ENCODE data around the gene CWC27.

The CWC27 gene

DNA sequence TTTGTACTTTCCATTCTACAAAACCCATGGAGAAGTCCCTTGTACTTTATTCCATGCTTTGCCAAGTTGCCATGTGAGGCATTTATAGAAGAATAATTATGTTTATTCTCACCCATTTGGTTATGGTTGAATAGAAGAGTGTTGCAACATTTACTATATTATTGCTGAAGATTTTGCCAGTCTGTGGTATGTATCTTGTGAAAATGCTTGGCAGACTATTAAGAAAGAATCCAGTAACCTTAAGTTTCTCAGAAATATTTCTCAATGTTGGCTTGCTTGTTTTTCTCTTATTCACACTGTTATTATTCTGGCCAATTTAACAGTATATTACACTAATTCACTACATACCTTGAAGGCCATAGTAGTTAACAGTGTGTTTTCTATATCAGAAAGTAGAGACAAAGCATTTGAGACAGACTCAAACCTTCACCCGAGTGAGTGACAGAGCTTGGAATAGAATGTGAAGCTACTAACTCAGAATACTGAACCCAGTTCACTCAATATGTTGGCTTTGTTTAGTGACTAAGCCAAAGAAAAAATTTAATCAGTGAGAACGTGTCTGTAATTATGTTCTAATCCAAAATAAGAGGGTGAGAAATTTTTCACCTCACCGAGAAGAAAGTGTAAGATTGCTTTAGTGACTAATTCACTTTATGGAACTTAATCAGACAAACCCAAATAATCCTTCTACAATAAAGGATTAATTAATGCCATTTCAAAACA is 184.4 kb downstream of the CWC27 start:
- H3K9me3 ChIP-seq (ENCODE audit: insufficient read depth, low read depth, low read length), result no peaks in the 10 kb centered on the region
- H3K27ac ChIP-seq (ENCODE audit: low read depth, low read length), result no peak overlapping the region
- no peaks in the 10 kb centered on the region for H3K27me3 ChIP-seq (ENCODE audit: insufficient read depth, low read length)
- H3K9ac ChIP-seq (ENCODE audit: low read depth, low read length), result no peak overlapping the region
- H3K4me1 ChIP-seq (ENCODE audit: insufficient read depth, low read length), result no peaks in the 10 kb centered on the region
- 93% methylated on average over 3 of the region's 3 CpGs for WGBS
- H3K4me3 ChIP-seq (ENCODE audit: low read length), result no peak overlapping the region
- no peaks in the 10 kb centered on the region for H3K36me3 ChIP-seq (ENCODE audit: insufficient read depth, low read length)

DNA sequence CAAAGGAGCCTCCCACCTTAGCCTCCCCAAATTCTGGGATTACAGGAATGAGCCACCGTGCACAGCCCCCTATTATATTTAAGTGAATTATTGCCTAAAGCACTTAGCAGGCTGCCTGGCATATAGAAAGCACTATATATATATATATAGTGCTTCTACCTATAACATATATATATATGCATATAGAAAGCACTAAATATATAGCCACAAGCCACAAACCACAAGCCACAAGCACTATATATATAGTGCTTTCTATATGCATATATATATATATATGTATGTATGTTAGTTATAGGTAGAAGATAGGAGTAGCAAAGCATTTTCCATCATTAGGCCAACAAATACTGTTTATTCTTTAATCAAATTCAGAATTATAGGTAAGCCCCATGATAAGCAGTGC is 185.8 kb downstream of the CWC27 start:
- H3K4me1 ChIP-seq (ENCODE audit: insufficient read depth, low read length), result no peaks in the 10 kb centered on the region
- H3K27ac ChIP-seq (ENCODE audit: low read depth, low read length), result no peak overlapping the region
- no peaks in the 10 kb centered on the region for H3K36me3 ChIP-seq (ENCODE audit: insufficient read depth, low read length)
- WGBS, result no CpG with 5 or more reads among the region's 1 CpG
- no peak overlapping the region for H3K9ac ChIP-seq (ENCODE audit: low read depth, low read length)
- no peak overlapping the region for H3K4me3 ChIP-seq (ENCODE audit: low read length)
- H3K9me3 ChIP-seq (ENCODE audit: insufficient read depth, low read depth, low read length), result no peaks in the 10 kb centered on the region
- H3K27me3 ChIP-seq (ENCODE audit: insufficient read depth, low read length), result no peaks in the 10 kb centered on the region

DNA sequence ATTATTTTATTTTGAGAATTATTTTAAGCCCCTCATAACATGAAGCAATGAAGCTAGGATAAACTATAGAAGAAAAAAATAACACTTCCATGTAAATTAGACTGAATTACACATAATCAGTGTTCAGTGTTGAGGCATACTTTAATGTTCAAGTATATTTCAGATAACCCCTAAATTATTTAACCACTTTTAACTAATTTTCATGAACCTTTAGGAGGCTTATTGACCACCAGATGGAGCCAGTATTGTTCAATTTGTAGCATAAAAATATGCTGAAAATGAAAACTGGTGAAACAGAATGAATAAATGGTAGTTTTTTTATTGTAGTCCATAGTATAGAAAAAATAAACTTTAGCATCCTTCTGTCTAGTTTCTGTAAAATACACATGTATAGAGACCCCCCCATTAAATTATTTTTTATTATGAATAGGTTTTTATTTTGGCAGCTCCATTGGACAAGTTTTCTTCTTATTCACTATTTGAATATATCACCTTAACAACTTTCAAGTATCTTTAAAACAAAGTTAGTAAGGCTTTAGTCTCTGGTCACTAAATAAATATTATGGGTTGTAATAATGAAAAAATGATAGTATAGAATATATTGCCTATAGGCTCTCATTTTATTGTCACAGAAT is 190.1 kb downstream of the CWC27 start:
- H3K9ac ChIP-seq (ENCODE audit: low read depth, low read length), result no peak overlapping the region
- no peaks in the 10 kb centered on the region for H3K27me3 ChIP-seq (ENCODE audit: insufficient read depth, low read length)
- H3K9me3 ChIP-seq (ENCODE audit: insufficient read depth, low read depth, low read length), result peaks cover 19% of the 10 kb centered on the region
- peaks cover 5% of the 10 kb centered on the region; the same call in 1 of the 2 replicates for H3K36me3 ChIP-seq (ENCODE audit: insufficient read depth, low read length)
- H3K27ac ChIP-seq (ENCODE audit: low read depth, low read length), result no peak overlapping the region
- H3K4me1 ChIP-seq (ENCODE audit: insufficient read depth, low read length), result no peaks in the 10 kb centered on the region
- no peak overlapping the region for H3K4me3 ChIP-seq (ENCODE audit: low read length)

DNA sequence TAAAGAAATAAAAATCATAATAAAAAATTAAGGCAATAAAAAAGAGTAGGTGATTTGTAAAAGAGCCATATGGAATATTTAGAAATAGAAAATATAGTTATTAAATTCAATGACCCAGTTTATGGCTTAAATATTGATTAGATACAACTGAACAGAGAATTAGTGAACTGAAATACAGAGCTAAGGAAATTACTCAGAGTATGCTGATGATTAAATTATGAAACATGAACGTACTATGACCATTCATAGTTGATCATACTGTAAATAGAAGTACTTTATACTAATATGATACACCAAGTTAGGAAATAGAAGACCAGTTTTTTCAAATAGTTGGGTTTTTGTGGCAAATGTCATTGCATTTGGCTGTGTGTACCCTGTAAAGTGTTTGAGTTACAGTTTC is 194.5 kb downstream of the CWC27 start:
- Histone ChIP-seq H3K36me3 (ENCODE audit: insufficient read depth, low read length) (peaks cover 6% of the 10 kb centered on the region; the same call in 1 of the 2 replicates), H3K9ac (ENCODE audit: low read depth, low read length) (no peak overlapping the region), H3K4me1 (ENCODE audit: insufficient read depth, low read length) (no peaks in the 10 kb centered on the region), H3K4me3 (ENCODE audit: low read length) (no peak overlapping the region), H3K27ac (ENCODE audit: low read depth, low read length) (no peak overlapping the region), H3K9me3 (ENCODE audit: insufficient read depth, low read depth, low read length) (peaks cover 19% of the 10 kb centered on the region), H3K27me3 (ENCODE audit: insufficient read depth, low read length) (no peaks in the 10 kb centered on the region)
- WGBS, result no CpG with 5 or more reads among the region's 1 CpG

DNA sequence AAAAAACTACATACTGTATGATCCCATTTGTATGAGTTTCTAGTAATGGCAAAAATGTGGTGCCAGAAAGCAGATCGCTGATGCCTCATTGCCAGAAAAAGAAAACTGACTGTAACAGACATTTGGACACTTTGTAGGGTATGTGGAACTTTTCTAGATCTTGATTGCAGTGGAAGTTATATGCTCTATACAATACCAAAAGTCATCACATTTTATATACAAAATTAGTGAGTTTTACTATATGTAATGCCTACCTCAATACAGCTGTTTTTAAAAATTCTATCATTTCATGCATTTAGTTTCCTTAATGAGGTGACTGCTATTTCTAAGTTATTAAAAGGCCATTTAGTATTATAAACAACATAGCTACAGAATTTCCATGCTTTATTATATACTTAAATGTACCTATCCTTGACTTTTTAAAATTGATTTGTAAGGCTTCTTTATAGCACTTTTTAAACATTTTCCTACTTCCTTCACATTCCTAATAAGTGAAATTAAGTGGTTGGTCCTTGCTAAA is 199.9 kb downstream of the CWC27 start:
- Histone ChIP-seq H3K4me3 (ENCODE audit: low read length) (no peak overlapping the region), H3K4me1 (ENCODE audit: insufficient read depth, low read length) (no peaks in the 10 kb centered on the region), H3K9me3 (ENCODE audit: insufficient read depth, low read depth, low read length) (peaks cover 3% of the 10 kb centered on the region; the same call in 1 of the 2 replicates), H3K36me3 (ENCODE audit: insufficient read depth, low read length) (peaks cover 21% of the 10 kb centered on the region), H3K27ac (ENCODE audit: low read depth, low read length) (no peak overlapping the region), H3K9ac (ENCODE audit: low read depth, low read length) (no peak overlapping the region), H3K27me3 (ENCODE audit: insufficient read depth, low read length) (no peaks in the 10 kb centered on the region)
- 95% methylated on average over 1 of the region's 1 CpG for WGBS

DNA sequence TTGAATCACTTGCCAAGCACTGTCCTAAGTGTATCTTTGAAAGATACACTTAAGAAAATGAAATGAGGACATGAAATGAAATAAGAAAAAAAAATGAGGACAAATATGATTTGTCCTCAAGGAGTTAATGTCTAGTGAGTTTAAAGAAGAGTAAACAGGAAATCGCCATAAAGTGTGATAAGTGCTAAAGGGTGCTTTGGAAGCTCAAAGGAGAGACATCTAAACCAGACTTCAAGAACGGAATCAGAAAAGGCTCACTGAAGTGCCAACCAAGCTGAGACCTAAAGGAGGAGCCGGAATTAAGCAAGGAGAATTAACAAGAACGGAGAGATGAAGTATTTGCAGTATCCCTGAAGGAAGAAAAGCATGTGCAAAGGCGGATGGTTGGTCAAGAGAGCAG is 200.8 kb downstream of the CWC27 start:
- Histone ChIP-seq H3K9me3 (ENCODE audit: insufficient read depth, low read depth, low read length) (no peaks in the 10 kb centered on the region), H3K27me3 (ENCODE audit: insufficient read depth, low read length) (no peaks in the 10 kb centered on the region), H3K4me1 (ENCODE audit: insufficient read depth, low read length) (no peaks in the 10 kb centered on the region), H3K36me3 (ENCODE audit: insufficient read depth, low read length) (peaks cover 20% of the 10 kb centered on the region), H3K4me3 (ENCODE audit: low read length) (no peak overlapping the region), H3K9ac (ENCODE audit: low read depth, low read length) (no peak overlapping the region), H3K27ac (ENCODE audit: low read depth, low read length) (no peak overlapping the region)
- 94% methylated on average over 5 of the region's 5 CpGs for WGBS

DNA sequence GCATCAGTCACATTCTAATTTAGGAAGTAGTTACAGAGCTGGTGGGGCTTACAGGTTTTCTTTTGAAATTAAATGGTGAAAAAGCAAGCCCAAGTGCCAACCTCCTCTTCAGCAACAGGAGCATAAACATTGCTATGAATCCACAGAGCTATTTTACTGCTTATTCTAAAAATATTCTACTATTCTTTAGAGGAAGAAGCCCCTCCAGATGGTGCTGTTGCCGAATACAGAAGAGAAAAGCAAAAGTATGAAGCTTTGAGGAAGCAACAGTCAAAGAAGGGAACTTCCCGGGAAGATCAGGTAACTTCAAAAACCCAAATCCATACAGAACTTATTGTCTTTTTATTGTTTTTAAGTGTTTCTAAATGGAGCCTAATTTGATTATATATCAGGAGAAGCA is 202.8 kb downstream of the CWC27 start:
- Histone ChIP-seq H3K9me3 (ENCODE audit: insufficient read depth, low read depth, low read length) (no peaks in the 10 kb centered on the region), H3K27ac (ENCODE audit: low read depth, low read length) (no peak overlapping the region), H3K4me1 (ENCODE audit: insufficient read depth, low read length) (no peaks in the 10 kb centered on the region), H3K9ac (ENCODE audit: low read depth, low read length) (no peak overlapping the region), H3K36me3 (ENCODE audit: insufficient read depth, low read length) (peaks cover 20% of the 10 kb centered on the region), H3K27me3 (ENCODE audit: insufficient read depth, low read length) (no peaks in the 10 kb centered on the region), H3K4me3 (ENCODE audit: low read length) (no peak overlapping the region)
- WGBS, result 88% methylated on average over 1 of the region's 2 CpGs

DNA sequence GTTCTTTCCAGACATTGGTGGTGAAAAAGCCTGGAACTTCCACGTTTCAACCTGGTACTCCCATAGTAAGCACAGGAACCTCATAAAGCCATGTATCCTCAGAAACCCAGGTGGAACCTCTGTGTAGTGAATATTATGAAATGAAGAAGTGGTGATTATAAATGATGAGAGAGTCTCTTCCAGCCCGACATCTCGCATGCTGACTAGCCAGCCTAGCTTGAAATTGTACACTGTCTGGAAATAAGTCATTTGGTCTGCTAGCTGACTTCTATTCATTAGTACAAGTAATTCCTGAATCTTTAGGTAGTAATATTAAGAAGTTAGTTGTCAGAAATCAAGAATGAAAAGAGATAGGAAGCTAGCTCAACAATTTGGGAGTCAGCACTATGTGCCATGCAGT is 203.3 kb downstream of the CWC27 start:
- H3K4me1 ChIP-seq (ENCODE audit: insufficient read depth, low read length), result no peaks in the 10 kb centered on the region
- H3K27ac ChIP-seq (ENCODE audit: low read depth, low read length), result no peak overlapping the region
- WGBS, result 84% methylated on average over 3 of the region's 3 CpGs
- H3K4me3 ChIP-seq (ENCODE audit: low read length), result no peak overlapping the region
- H3K36me3 ChIP-seq (ENCODE audit: insufficient read depth, low read length), result peaks cover 20% of the 10 kb centered on the region
- H3K27me3 ChIP-seq (ENCODE audit: insufficient read depth, low read length), result no peaks in the 10 kb centered on the region
- no peak overlapping the region for H3K9ac ChIP-seq (ENCODE audit: low read depth, low read length)
- H3K9me3 ChIP-seq (ENCODE audit: insufficient read depth, low read depth, low read length), result no peaks in the 10 kb centered on the region

DNA sequence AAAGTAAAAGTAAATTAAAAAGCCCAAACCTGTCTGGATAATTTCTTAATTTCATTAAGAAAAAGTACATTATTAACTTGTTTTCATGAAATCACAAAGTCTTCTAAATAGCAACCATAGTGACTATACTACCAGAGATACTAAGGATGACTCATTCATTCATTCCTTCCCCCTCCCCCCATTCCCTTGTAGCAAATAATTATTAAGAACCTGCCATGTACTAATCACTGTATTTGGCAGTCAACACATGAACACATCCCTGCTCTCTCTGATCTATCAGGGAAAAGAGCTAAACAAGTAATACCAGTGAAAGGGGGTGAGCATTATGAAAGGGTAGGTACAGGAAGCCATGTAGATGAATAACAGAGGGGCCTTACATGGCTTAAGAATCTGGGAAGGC is 203.9 kb downstream of the CWC27 start:
- Histone ChIP-seq H3K9me3 (ENCODE audit: insufficient read depth, low read depth, low read length) (no peaks in the 10 kb centered on the region), H3K4me3 (ENCODE audit: low read length) (no peak overlapping the region), H3K9ac (ENCODE audit: low read depth, low read length) (no peak overlapping the region), H3K4me1 (ENCODE audit: insufficient read depth, low read length) (no peaks in the 10 kb centered on the region), H3K36me3 (ENCODE audit: insufficient read depth, low read length) (peaks cover 24% of the 10 kb centered on the region), H3K27me3 (ENCODE audit: insufficient read depth, low read length) (no peaks in the 10 kb centered on the region), H3K27ac (ENCODE audit: low read depth, low read length) (no peak overlapping the region)

DNA sequence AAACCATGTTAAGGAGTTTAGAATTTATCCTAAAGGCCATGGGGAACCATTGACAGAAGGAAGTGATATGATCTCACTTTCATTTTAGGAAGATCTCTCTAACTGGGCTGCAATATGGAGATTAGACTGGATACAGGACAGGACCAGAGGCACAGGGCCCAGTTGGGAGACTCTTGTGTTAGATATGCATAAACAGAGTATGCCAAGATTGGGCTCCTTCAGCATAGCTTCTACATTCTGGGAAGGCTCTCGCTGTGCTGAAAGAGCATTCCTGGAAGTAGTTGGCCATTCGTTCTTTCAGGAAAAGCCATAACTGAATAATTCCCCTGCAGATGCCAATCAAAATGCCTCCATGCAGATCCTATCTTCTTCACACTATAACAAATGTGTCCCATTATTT is 204.5 kb downstream of the CWC27 start:
- 95% methylated on average over 2 of the region's 2 CpGs for WGBS
- H3K4me3 ChIP-seq (ENCODE audit: low read length), result no peak overlapping the region

DNA sequence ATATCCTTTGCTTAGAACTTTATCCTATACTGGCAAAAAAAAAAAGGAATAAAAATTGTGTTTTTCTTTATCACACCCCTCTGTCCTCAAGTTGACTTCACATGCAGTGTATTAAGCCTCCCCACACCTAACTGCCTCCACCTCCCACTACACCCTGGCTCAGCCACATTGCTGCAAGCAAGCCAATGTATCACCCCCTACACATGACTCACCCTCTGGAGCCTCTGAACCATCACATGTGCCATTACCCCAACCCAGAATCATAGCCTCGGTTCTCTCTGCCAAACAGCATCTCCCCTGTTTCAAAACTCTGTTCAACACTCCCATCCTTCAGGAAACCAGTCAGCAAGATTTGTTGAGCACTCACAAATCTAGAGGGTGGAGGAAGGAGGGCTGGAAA is 209.0 kb downstream of the CWC27 start:
- no peak overlapping the region for H3K9ac ChIP-seq (ENCODE audit: low read depth, low read length)
- H3K4me1 ChIP-seq (ENCODE audit: insufficient read depth, low read length), result no peaks in the 10 kb centered on the region
- no peaks in the 10 kb centered on the region for H3K27me3 ChIP-seq (ENCODE audit: insufficient read depth, low read length)
- no peaks in the 10 kb centered on the region for H3K9me3 ChIP-seq (ENCODE audit: insufficient read depth, low read depth, low read length)
- peaks cover 14% of the 10 kb centered on the region for H3K36me3 ChIP-seq (ENCODE audit: insufficient read depth, low read length)
- 87% methylated on average over 1 of the region's 1 CpG for WGBS
- no peak overlapping the region for H3K4me3 ChIP-seq (ENCODE audit: low read length)
- no peak overlapping the region for H3K27ac ChIP-seq (ENCODE audit: low read depth, low read length)

More for the DNA sequence above, 204.5 kb downstream of the CWC27 start:
- Histone ChIP-seq H3K9me3 (ENCODE audit: insufficient read depth, low read depth, low read length) (no peaks in the 10 kb centered on the region), H3K4me1 (ENCODE audit: insufficient read depth, low read length) (no peaks in the 10 kb centered on the region), H3K27me3 (ENCODE audit: insufficient read depth, low read length) (no peaks in the 10 kb centered on the region), H3K27ac (ENCODE audit: low read depth, low read length) (no peak overlapping the region), H3K36me3 (ENCODE audit: insufficient read depth, low read length) (peaks cover 24% of the 10 kb centered on the region), H3K9ac (ENCODE audit: low read depth, low read length) (no peak overlapping the region)

Data from HUES64 (cell line).